GM23248 (cell line): ENCODE data around the gene MAP7D3.

Experiments used
- EZH2 ChIP-seq: fragments of 200-600 bp; sonication (generic); IDR thresholded peaks from 2 replicates; pipeline ENCODE4 v1.6.1; 2018; ENCODE audit warnings: antibody characterized with exemption, mild to moderate bottlenecking; ENCODE audit not compliant: insufficient read depth, poor library complexity, severe bottlenecking
- EZH2phosphoT487 ChIP-seq: fragments of 200-600 bp; sonication (generic); IDR thresholded peaks from 2 replicates; pipeline ENCODE4 v1.6.1; 2018; ENCODE audit warnings: antibody characterized with exemption, moderate library complexity, mild to moderate bottlenecking, low read depth; ENCODE audit not compliant: insufficient read depth

DNA sequence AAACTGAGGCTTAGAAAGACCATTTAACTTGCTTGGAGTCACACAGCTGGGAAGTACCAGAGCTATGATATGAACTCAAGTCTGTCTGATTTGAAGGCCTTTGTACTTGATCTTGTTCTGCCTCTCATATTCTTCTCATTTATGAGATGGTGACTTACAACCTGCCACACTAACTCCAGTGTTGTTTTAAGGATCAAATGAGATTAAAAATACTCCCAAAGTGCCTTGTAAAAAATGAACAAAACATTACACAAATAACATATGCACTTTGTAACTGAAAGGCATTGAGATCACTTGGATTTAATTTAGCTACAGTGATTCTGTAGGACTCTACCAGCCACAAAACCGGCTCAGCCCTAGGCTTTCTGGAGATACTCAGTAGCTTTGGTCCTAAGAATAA lies 15.6 kb upstream of the MAP7D3 start:
- TF ChIP-seq EZH2 (no peak), EZH2phosphoT487 (no peak)
